Endodermal cell (in vitro differentiated cells): Measurements from ENCODE around the gene LRFN2. TPM values are rescaled to one million over a fixed set of nuclear protein-coding genes. Genes with fewer than 3 reads are reported as not detected.

Source experiments
- DNase-seq: peaks from one replicate; pipeline ENCODE4 v3.0.0-alpha.2; 2017
- H3K27ac ChIP-seq: 2 replicates; pipeline ENCODE4 v1.5.1; 2013; ENCODE audit warnings: mild to moderate bottlenecking, low read depth, low read length, moderate library complexity
- H3K27me3 ChIP-seq: 2 replicates; pipeline ENCODE4 v1.6.1; 2013; ENCODE audit warnings: mild to moderate bottlenecking, low read length, moderate library complexity; ENCODE audit not compliant: insufficient read depth, control insufficient read depth, poor library complexity, severe bottlenecking
- H3K36me3 ChIP-seq: 2 replicates; pipeline ENCODE4 v1.7.0; 2013; ENCODE audit warnings: mild to moderate bottlenecking, low read length, moderate library complexity; ENCODE audit not compliant: control insufficient read depth, insufficient read depth
- H3K4me1 ChIP-seq: one replicate; pipeline ENCODE4 v1.7.0; 2013; ENCODE audit warnings: low read length; ENCODE audit not compliant: control insufficient read depth, insufficient read depth
- H3K4me3 ChIP-seq: 2 replicates; pipeline ENCODE4 v1.5.1; 2013; ENCODE audit warnings: mild to moderate bottlenecking, low read length, moderate library complexity
- H3K9ac ChIP-seq: 2 replicates; pipeline ENCODE4 v1.6.1; 2013; ENCODE audit warnings: mild to moderate bottlenecking, low read length, moderate library complexity; ENCODE audit not compliant: poor library complexity, severe bottlenecking; ENCODE audit errors: extremely low read depth
- H3K9me3 ChIP-seq: 2 replicates; pipeline ENCODE4 v1.6.1; 2013; ENCODE audit warnings: mild to moderate bottlenecking, low read length, moderate library complexity; ENCODE audit not compliant: control insufficient read depth
- H3K27ac Mint-ChIP-seq: 2 replicates; pipeline ENCODE4 v1.8.0; 2020; ENCODE audit warnings: mixed read lengths
- H3K27me3 Mint-ChIP-seq: 2 replicates; pipeline ENCODE4 v1.8.0; 2021; ENCODE audit warnings: mild to moderate bottlenecking, mixed read lengths; ENCODE audit not compliant: insufficient read depth
- H3K36me3 Mint-ChIP-seq: 2 replicates; pipeline ENCODE4 v1.8.0; 2020; ENCODE audit warnings: low read depth, mixed read lengths
- H3K4me1 Mint-ChIP-seq: 2 replicates; pipeline ENCODE4 v1.8.0; 2020; ENCODE audit warnings: mixed read lengths
- H3K4me3 Mint-ChIP-seq: 2 replicates; pipeline ENCODE4 v1.8.0; 2020; ENCODE audit warnings: mild to moderate bottlenecking, moderate library complexity, mixed read lengths
- H3K9me3 Mint-ChIP-seq: 2 replicates; pipeline ENCODE4 v1.8.0; 2020; ENCODE audit warnings: mild to moderate bottlenecking, mixed read lengths
- CTCF ChIP-seq: fragments of 200-600 bp; sonication (generic); conservative IDR thresholded peaks from 2 replicates; pipeline ENCODE4 v1.5.0; 2021; ENCODE audit warnings: antibody characterized with exemption, mild to moderate bottlenecking
- WGBS, 2 experiments: methylation state at CpG; one replicate each; pipeline versions ENCODE4 v1.1.5 to v1.1.7; 2013; ENCODE audit warnings: missing lambda C conversion rate in 2 of 2, mixed read lengths in 1 of 2; ENCODE audit not compliant: insufficient coverage in 1 of 2, insufficient read length in 1 of 2; 5-methylcytosine and 5-hydroxymethylcytosine counted together
- total RNA-seq, 2 donors: library from RNA; stranded (reverse); fragmentation: NEBNext Ultra II Directional in 1 of 2; extraction: Animal tissue kit (Norgen Biotek cat#: 25700) in 1 of 2; gene quantifications; 2 replicates in 1 of 2; 3 replicates in 1 of 2; pipeline ENCODE4 v1.2.1, GENCODE V29; 2021

Gene LRFN2
- total RNA-seq, 2 donors from 2014 or later, result 0.15 TPM; not detected in 1

- 75 to 81% methylated on average over 3 to 4 of the region's 6 CpGs for WGBS, 2 experiments
- H3K4me3 Mint-ChIP-seq, result no peak overlapping the region
- H3K27ac ChIP-seq, result no peak overlapping the region
- H3K36me3 Mint-ChIP-seq, result no peaks in the 10 kb centered on the region
- H3K27ac Mint-ChIP-seq, result no peak overlapping the region
- no peak for TF ChIP-seq CTCF
- no peaks in the 10 kb centered on the region for H3K9me3 ChIP-seq
- H3K9me3 Mint-ChIP-seq, result no peaks in the 10 kb centered on the region
- peaks cover 3% of the 10 kb centered on the region for H3K4me1 ChIP-seq
- H3K4me3 ChIP-seq, result no peak overlapping the region
- no peak overlapping the region for H3K9ac ChIP-seq
- H3K27me3 ChIP-seq, result no peaks in the 10 kb centered on the region
- peaks cover 12% of the 10 kb centered on the region for H3K4me1 Mint-ChIP-seq
- no peak for DNase-seq
- H3K36me3 ChIP-seq, result no peaks in the 10 kb centered on the region
- H3K27me3 Mint-ChIP-seq, result no peaks in the 10 kb centered on the region
These were observed 62.2 kb downstream of the LRFN2 start for GRCh38 chr6:40524797-40525585.

- Mint-ChIP-seq H3K27me3 (peaks cover 1% of the 10 kb centered on the region), H3K36me3 (no peaks in the 10 kb centered on the region), H3K4me1 (peaks cover 12% of the 10 kb centered on the region), H3K4me3 (no peak overlapping the region), H3K27ac (no peak overlapping the region), H3K9me3 (no peaks in the 10 kb centered on the region)
- DNase-seq, result no peak
- Histone ChIP-seq H3K9me3 (no peaks in the 10 kb centered on the region), H3K27ac (no peak overlapping the region), H3K27me3 (no peaks in the 10 kb centered on the region), H3K36me3 (no peaks in the 10 kb centered on the region), H3K4me3 (no peak overlapping the region), H3K9ac (no peak overlapping the region), H3K4me1 (peaks cover 3% of the 10 kb centered on the region)
- 61 to 100% methylated on average over 2 to 5 of the region's 5 CpGs for WGBS, 2 experiments
- TF ChIP-seq CTCF, result no peak
These were observed 63.5 kb downstream of the LRFN2 start for GRCh38 chr6:40523505-40524172.

GRCh38 chr6:40521496-40521895 is 65.7 kb downstream of the LRFN2 start:
- H3K27me3 ChIP-seq, result no peaks in the 10 kb centered on the region
- H3K4me3 ChIP-seq, result no peak overlapping the region
- H3K27ac ChIP-seq, result no peak overlapping the region
- Mint-ChIP-seq H3K27ac (no peak overlapping the region), H3K4me1 (peaks cover 12% of the 10 kb centered on the region), H3K4me3 (no peak overlapping the region), H3K9me3 (no peaks in the 10 kb centered on the region), H3K27me3 (peaks cover 1% of the 10 kb centered on the region), H3K36me3 (no peaks in the 10 kb centered on the region)
- WGBS, 2 experiments, result 88 to 100% methylated on average over 2 to 6 of the region's 6 CpGs
- no peak for TF ChIP-seq CTCF
- peaks cover 3% of the 10 kb centered on the region for H3K4me1 ChIP-seq
- no peak overlapping the region for H3K9ac ChIP-seq
- no peak for DNase-seq
- H3K9me3 ChIP-seq, result no peaks in the 10 kb centered on the region
- H3K36me3 ChIP-seq, result no peaks in the 10 kb centered on the region
